T-helper 2 cell treated with Interferon-gamma antibody and Interleukin-4, amounts not matched to agents 5 μg/mL and 100 μg/mL, for 36 hours (primary cell): ENCODE results near the gene OXT.
"Not testable (repeated sequence)": the region's sequence is repeated elsewhere in the genome, so short reads cannot be mapped to it uniquely, and the experiment has no call there.

Experiments used
- DNase-seq: peaks from one replicate; pipeline ENCODE4 v3.0.0; 2021; ENCODE audit warnings: low spot score
- H3K27ac Mint-ChIP-seq: one replicate; pipeline ENCODE4 v1.8.0; 2021; ENCODE audit warnings: mild to moderate bottlenecking, mixed read lengths
- H3K27me3 Mint-ChIP-seq: one replicate; pipeline ENCODE4 v1.8.0; 2021; ENCODE audit warnings: low read depth, mixed read lengths
- H3K36me3 Mint-ChIP-seq: one replicate; pipeline ENCODE4 v1.8.0; 2021; ENCODE audit warnings: low read depth, mixed read lengths
- H3K4me1 Mint-ChIP-seq: one replicate; pipeline ENCODE4 v1.8.0; 2021; ENCODE audit warnings: low read depth, mixed read lengths
- H3K4me3 Mint-ChIP-seq: one replicate; pipeline ENCODE4 v1.8.0; 2022; ENCODE audit warnings: mild to moderate bottlenecking, moderate library complexity, mixed read lengths
- H3K9me3 Mint-ChIP-seq: one replicate; pipeline ENCODE4 v1.8.0; 2021; ENCODE audit warnings: mixed read lengths

OXT gene

DNA sequence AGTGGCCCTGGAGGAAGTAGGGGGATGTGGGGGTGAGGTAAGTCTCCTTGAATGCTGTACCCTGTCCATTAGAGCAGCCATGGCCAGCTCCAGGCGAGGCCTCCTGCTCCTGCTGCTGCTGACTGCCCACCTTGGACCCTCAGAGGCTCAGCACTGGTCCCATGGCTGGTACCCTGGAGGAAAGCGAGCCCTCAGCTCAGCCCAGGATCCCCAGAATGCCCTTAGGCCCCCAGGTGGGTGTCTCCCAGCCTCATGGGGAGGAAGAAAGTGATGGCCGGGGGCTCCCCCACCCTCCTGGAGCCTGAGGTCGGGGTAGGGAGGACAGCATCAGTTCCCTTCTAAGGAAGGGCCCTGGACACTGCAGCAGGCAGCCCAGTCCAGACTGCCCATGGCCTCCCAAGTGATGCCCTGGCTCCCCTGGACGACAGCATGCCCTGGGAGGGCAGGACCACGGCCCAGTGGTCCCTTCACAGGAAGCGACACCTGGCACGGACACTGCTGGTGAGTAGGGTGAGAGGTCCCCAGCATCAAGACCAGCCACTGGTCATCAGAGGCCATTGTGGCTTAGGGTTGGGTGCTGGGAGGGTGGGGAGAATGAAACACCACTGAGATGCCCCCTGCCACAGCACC, 27.0 kb upstream of the OXT start:
- H3K9me3 Mint-ChIP-seq: no peaks in the 10 kb centered on the region
- no peak for DNase-seq
- no peak overlapping the region for H3K4me3 Mint-ChIP-seq
- H3K27ac Mint-ChIP-seq: peak overlapping the region; percentile 36
- peaks cover 34% of the 10 kb centered on the region for H3K36me3 Mint-ChIP-seq
- H3K27me3 Mint-ChIP-seq: no peaks in the 10 kb centered on the region
- peaks cover 28% of the 10 kb centered on the region for H3K4me1 Mint-ChIP-seq

GRCh38 chr20:3045042-3045815, 26.2 kb upstream of the OXT start:
- Mint-ChIP-seq H3K9me3 (no peaks in the 10 kb centered on the region), H3K27ac (peak overlapping the region; percentile 62), H3K4me1 (peaks cover 28% of the 10 kb centered on the region), H3K4me3 (peak overlapping the region; percentile 67), H3K36me3 (peaks cover 32% of the 10 kb centered on the region), H3K27me3 (no peaks in the 10 kb centered on the region)
- no peak for DNase-seq

- H3K27me3 Mint-ChIP-seq: no peaks in the 10 kb centered on the region
- H3K9me3 Mint-ChIP-seq: no peaks in the 10 kb centered on the region
- H3K27ac Mint-ChIP-seq: peak within 1 kb of the TSS; percentile 70
- H3K4me3 Mint-ChIP-seq: peak within 1 kb of the TSS; percentile 95
- peaks cover 22% of the 10 kb centered on the region for H3K4me1 Mint-ChIP-seq
- peak; percentile 90 for DNase-seq
- H3K36me3 Mint-ChIP-seq: peaks cover 28% of the 10 kb centered on the region
Measured at GRCh38 chr20:3045816-3046676, 25.4 kb upstream of the OXT start, which contains the start of gene MRPS26. TSS of gene MRPS26 (plus strand) at chr20:3046052. CDS start at chr20:3046069, 17 bp downstream.

DNA sequence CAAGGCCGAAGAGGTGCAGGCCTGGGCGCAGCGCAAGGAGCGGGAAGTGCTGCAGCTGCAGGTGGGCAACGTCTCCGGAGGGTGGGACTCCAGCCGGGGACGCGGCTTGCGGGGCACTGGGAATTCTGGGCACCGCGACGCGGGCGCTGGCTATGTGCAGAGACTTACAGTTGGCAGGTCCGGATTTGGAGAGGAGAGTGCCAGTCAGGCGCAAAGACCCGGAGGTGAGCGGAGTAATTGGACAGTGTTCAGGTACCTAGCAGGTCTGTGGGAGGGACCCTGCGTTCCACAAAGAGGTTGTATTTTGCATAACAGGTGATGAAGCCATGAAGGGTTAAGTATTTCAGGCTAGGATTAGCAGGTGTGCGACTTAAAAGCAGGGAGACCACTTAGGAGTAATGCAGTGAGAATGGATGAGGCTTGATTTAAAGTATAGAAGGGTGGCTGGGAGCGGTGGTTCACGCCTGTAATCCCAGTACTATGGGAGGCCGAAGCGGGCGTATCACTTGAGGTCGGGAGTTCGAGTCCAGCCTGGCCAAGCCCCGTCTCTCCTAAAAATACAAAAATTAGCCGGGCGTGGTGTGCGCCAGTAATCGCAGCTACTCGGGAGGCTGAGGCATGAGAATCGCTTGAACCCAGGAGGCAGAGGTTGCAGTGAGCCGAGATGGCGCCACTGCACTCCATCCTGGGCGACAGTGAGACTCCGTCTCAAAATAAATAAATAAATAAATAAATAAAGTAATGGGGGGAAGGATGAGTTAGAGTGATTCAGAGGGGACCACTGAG, 24.6 kb upstream of the OXT start:
- peak overlapping the region; percentile 95 for H3K4me3 Mint-ChIP-seq
- DNase-seq: no peak

DNA sequence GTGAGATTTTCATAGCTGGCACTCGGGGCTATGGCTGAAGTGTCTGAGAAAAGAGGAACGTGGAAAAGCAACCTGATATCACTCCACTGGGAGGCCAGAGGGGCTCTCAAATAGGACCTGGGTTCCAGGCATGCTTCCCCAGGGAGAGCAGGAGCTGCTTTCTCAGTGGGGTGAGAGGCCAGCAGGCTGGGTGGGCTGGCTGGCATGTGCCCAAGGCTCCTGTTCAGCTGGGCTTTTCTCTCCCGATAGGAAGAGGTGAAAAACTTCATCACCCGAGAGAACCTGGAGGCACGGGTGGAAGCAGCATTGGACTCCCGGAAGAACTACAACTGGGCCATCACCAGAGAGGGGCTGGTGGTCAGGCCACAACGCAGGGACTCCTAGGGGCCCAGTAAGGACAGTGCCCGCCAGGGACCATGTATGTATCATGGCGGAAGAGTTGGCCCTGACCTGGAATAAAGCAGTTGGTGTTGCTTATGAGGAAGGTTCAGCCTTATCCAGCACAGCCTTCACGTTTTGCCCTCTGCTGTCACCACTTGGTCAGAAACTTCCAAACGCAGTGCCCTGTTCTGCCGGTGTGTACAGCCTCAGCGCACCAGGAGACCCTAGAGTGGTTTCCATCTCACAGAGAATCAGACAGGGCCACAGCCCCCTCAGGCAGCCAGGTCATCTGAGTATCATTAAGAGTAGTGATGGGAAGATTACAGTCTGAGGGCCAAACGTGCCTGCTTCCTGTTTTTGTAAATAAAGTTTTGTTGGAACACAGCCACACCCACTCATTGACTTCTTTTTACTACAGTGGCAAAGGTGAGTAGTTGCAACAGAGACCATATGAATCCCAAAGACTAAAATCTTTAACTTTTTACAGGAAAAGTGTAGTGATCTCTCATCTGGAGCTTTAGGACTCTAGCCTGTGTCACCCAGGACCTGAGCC, 23.7 kb upstream of the OXT start:
- DNase-seq: no peak
- H3K9me3 Mint-ChIP-seq: no peaks in the 10 kb centered on the region
- no peaks in the 10 kb centered on the region for H3K27me3 Mint-ChIP-seq
- H3K36me3 Mint-ChIP-seq: peaks cover 21% of the 10 kb centered on the region
- peaks cover 21% of the 10 kb centered on the region for H3K4me1 Mint-ChIP-seq
- H3K27ac Mint-ChIP-seq: no peak overlapping the region
- H3K4me3 Mint-ChIP-seq: peak overlapping the region; percentile 95

More for the DNA sequence above, 24.6 kb upstream of the OXT start:
- Mint-ChIP-seq H3K9me3 (no peaks in the 10 kb centered on the region), H3K27me3 (no peaks in the 10 kb centered on the region), H3K36me3 (peaks cover 23% of the 10 kb centered on the region), H3K27ac (peak overlapping the region; percentile 70), H3K4me1 (peaks cover 22% of the 10 kb centered on the region)

DNA sequence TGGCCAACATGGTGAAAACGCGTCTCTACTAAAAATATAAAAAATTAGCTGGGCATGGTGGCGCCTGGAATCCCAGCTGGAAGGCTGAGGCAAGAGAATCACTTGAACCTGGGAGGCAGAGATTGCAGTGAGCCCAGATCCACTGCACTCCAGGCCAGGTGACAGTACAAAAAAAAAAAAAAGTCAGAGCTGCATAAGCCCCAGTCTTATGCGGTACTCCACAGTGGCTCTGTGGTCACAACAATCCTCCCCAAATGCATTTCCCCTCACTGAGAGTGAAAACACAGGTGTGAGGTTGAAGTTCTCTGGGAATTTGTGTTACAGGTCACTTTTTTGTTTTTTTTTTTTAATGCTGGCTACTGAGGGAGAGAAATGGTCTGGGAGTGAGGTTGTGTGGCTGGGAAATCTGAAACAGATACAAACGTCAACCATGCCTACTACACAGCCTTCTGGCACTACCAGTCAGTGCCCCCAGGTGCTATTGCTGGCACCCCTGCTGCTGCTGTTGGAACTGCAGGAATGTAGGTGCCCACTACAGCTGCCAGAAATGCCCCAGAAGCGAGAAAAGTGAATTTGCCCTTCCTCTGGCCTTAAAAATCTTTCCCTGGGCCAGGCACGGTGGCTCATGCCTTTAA, 19.9 kb upstream of the OXT start:
- no peak for DNase-seq
- no peak overlapping the region for H3K4me3 Mint-ChIP-seq
- H3K27me3 Mint-ChIP-seq: no peaks in the 10 kb centered on the region
- peaks cover 21% of the 10 kb centered on the region for H3K36me3 Mint-ChIP-seq
- no peak overlapping the region for H3K27ac Mint-ChIP-seq
- H3K4me1 Mint-ChIP-seq: peaks cover 17% of the 10 kb centered on the region
- H3K9me3 Mint-ChIP-seq: no peaks in the 10 kb centered on the region

- Mint-ChIP-seq H3K27me3 (no peaks in the 10 kb centered on the region), H3K4me1 (peaks cover 2% of the 10 kb centered on the region), H3K36me3 (no peaks in the 10 kb centered on the region), H3K27ac (no peak overlapping the region), H3K9me3 (no peaks in the 10 kb centered on the region), H3K4me3 (no peak overlapping the region)
- no peak for DNase-seq
Measured at GRCh38 chr20:3059489-3059888, 11.9 kb upstream of the OXT start.

DNA sequence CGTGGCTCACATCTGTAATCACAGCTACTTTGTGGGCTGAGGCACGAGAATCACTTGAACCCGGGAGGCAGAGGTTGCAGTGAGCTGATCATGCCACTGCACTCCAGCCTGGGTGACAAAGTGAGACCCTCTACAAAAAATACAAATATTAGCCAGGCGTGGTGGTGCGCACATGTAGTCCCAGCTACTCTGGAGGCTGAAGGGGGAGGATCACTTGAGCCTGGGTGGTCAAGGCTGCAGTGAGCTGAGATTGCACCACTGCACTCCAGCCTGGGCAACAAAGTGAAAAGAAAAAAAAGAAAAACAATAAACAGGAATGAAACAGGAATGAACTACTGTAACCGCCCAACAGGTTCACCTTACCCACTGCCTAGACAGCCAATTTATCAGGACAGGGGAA, 7.3 kb upstream of the OXT start:
- DNase-seq, H3K36me3 Mint-ChIP-seq, H3K9me3 Mint-ChIP-seq, H3K4me3 Mint-ChIP-seq, H3K27ac Mint-ChIP-seq, H3K4me1 Mint-ChIP-seq, H3K27me3 Mint-ChIP-seq: not testable (repeated sequence)

GRCh38 chr20:3067139-3068014, 4.0 kb upstream of the OXT start:
- H3K9me3 Mint-ChIP-seq: no peaks in the 10 kb centered on the region
- peaks cover 2% of the 10 kb centered on the region for H3K36me3 Mint-ChIP-seq
- peaks cover 3% of the 10 kb centered on the region for H3K27me3 Mint-ChIP-seq
- DNase-seq: no peak
- H3K27ac Mint-ChIP-seq: no peak overlapping the region
- no peak overlapping the region for H3K4me3 Mint-ChIP-seq
- peaks cover 10% of the 10 kb centered on the region for H3K4me1 Mint-ChIP-seq

- DNase-seq: no peak
- peaks cover 2% of the 10 kb centered on the region for H3K36me3 Mint-ChIP-seq
- peaks cover 14% of the 10 kb centered on the region for H3K4me1 Mint-ChIP-seq
- H3K4me3 Mint-ChIP-seq: no peak overlapping the region
- H3K27ac Mint-ChIP-seq: no peak overlapping the region
- H3K27me3 Mint-ChIP-seq: peaks cover 7% of the 10 kb centered on the region
- H3K9me3 Mint-ChIP-seq: no peaks in the 10 kb centered on the region
Measured at GRCh38 chr20:3068075-3068474, 3.3 kb upstream of the OXT start.

DNA sequence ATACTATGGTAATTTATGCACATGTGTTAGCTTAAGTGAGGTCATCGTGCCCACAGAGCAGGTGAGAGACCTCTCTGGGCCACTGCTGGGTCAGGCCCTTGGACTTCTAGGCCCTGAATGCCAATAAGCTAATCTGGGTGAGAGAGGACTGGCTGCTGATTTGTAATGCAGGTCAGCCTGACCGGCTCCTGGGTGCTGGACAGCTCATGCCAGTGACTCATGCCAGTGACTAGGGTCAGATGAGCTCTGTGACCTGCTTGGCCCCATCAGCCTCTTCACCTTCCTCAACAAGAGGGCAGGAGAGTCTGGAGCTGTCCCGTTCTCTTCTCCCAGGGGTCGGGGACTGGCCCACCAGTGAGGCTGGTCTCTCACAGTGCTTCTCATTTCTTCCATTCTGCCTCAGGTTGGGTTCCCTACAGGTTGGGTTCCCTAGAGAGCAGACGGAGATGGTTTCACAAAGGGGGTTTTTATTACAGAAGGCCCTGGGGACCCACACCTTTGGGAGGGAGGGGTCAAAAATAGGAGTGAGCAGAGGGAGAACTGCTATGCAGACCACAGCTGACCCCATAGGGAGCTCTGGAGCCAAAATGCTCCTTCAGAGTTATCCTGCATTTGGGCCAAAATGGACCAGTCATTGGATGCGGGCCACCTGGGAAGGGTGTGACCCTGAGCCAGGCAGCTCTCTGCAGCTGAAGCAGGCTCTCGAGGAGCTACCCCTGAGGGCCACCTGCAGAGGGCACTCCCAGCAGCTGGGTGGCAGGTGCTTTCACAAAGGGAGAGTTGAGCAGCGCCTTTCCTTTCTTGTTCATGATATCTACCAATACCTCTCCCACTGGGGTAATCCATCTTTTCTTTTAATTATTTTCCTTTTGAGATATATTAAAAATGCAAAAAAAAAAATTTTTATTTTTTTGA, 2.2 kb upstream of the OXT start:
- Mint-ChIP-seq H3K36me3 (peaks cover 2% of the 10 kb centered on the region), H3K9me3 (no peaks in the 10 kb centered on the region), H3K4me1 (peaks cover 16% of the 10 kb centered on the region), H3K27ac (no peak overlapping the region), H3K27me3 (peaks cover 7% of the 10 kb centered on the region), H3K4me3 (no peak overlapping the region)
- no peak for DNase-seq
